Epithelial cell of prostate (primary cell): Measurements from ENCODE around the gene C19orf38.

Experiments used
- DNase-seq: peaks from one replicate; pipeline ENCODE4 v3.0.0-alpha.2; 2011; ENCODE audit warnings: low read depth, low spot score
- H3K27ac ChIP-seq: fragments of 450-650 bp; 2 replicates; pipeline ENCODE4 v1.5.1; 2017; ENCODE audit warnings: mild to moderate bottlenecking

Gene C19orf38, protein sequence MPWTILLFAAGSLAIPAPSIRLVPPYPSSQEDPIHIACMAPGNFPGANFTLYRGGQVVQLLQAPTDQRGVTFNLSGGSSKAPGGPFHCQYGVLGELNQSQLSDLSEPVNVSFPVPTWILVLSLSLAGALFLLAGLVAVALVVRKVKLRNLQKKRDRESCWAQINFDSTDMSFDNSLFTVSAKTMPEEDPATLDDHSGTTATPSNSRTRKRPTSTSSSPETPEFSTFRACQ

DNA sequence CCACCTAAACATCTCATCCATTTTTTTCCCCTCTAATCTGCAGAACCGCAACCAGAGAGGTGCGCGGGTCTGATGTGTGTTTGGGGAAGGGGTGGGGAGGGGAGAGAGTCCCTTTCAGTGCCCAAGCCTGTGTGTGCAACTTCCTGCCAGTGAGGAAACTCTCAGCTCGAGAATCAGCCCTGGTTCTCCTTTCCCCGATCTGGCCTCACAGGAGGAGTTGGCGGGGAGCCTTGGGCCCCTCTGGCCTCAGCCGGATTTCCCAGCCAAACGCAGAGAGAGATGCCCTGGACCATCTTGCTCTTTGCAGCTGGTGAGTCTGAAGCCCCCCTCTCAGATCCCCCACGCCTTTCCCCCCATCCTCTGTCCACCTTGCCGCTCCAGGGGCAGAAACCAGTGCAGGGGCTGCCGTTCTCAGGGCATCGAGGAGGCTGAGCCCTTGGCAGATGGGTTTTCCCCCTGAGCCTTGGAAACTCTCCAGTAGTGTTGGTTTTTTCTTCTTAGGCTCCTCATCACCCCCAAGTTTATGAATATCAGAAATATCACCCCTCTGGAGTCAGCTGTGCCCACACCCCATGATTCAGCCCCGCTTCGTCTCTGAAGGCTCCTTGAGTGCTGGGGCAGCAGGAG lies at the start of gene C19orf38:
TSS of gene C19orf38 (plus strand) at position 186 of the 627 bp plus-strand sequence. CDS start at position 280, 94 bp downstream.
- DNase-seq: no peak
- H3K27ac ChIP-seq: no peak within 1 kb of the TSS

DNA sequence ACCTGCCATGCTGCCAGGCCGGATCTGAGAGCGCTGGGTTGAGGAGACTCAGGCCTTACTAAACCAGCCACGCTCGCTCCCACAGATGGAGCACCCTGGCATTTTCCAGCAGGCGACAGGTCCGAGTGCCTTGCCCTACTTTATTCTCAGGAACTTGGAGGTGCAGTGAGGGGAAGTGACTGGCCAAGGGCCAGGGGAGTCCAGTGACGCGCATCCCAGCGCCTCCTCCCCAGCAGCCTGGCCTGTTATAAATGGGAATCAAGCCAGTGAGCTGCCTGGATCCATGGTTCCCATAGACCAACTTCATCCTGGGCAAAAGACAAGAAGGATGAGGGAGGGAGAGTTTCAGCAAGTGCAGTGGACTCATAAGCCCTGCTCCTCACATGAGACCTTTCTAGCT lies 47.7 kb upstream of the C19orf38 start:
- DNase-seq: no peak
- H3K27ac ChIP-seq: no peak overlapping the region

DNA sequence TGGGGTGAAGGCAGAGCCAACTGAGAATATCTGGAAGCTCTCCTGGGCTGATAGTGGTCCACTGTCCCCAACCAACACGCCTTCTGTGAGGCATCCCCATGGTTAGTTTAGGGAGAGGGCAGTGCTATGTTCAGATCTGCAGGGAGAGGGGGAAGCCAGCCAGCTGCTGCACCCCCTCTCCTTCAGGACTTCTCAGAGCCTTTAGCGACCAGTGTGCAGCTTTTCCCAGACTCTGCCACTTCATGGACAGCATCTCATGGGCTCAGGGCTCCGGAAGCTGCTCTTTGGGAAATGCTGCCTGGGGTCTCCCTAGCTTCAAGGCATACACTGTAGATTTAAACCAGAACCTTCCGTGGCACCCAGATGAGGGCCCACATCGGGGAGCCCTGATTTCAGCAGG lies 45.7 kb upstream of the C19orf38 start:
- no peak overlapping the region for H3K27ac ChIP-seq
- DNase-seq: no peak

DNA sequence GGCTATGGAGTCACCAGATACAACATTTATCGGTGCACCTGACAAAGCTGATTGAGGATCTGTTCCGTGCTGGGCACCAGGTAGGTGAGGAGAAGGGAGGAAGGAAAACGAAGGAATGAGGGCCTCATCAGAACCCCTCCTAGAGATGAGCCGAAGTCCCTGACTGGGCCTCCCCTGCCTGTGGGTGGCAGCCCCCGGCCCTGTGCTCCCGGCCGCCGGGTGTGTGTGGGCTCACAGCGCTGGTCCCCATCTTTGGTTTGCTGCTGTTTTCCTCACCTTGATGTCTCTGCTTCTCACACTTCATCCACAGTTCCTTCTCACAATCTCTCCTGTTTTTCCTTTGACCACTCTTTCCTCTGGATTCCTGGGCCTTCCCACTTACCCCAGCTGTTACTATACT lies 45.0 kb upstream of the C19orf38 start:
- H3K27ac ChIP-seq: no peak overlapping the region
- DNase-seq: no peak

DNA sequence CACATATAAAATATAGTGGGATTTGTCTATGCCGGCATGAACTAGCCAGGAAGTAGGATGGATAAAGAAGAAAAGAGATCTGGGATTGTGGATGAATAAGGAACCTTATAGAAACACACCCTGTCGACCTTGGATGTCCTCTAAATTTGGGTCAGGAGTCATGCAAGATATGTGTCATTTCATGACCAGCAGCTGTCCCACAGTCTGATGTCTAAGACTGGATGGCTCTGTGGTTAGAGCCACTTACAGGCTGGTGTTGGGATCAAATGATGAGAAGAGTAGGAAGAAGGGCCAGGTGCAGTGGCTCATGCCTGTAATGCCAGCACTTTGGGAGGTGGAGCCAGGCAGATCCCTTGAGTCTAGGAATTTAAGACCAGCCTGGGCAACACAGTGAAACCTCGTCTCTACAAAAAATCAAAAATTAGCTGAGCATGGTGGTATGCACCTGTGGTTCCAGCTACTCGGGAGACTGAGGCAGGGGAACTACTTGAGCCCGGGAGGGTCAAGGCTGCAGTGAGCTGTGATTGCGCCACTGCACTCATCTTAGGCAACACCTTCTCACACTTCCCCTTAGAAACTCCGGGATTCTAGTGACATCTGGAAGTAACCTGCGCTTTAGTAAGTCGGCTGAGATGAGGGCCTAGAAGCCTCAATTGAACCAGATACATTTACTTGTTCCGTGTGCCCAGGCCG lies 43.0 kb upstream of the C19orf38 start:
- DNase-seq: no peak
- H3K27ac ChIP-seq: no peak overlapping the region

DNA sequence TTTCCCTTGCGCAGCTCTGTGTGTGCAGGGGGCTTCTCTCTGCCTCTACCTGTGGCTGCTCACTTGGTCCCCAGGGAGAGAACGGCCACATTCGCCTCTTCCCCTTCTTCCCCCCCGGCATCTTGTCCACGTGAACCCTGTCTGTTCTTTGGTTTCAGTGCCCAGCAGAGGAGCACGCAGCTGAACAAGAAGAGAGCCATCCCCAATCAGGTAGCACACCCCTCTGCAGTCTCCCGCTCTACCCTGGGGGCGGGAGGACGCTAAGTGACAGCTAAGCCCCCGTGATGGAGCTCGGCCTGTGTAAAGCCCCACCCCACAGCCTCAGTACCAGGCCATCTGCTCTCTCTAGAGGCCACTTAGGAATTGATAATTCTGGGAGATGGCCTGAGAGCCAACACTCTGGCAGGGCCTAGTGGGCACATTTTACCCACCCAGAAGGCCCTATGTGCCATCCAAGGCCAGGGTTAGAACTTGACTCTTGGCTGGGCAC lies 42.4 kb upstream of the C19orf38 start:
- no peak overlapping the region for H3K27ac ChIP-seq
- DNase-seq: no peak

DNA sequence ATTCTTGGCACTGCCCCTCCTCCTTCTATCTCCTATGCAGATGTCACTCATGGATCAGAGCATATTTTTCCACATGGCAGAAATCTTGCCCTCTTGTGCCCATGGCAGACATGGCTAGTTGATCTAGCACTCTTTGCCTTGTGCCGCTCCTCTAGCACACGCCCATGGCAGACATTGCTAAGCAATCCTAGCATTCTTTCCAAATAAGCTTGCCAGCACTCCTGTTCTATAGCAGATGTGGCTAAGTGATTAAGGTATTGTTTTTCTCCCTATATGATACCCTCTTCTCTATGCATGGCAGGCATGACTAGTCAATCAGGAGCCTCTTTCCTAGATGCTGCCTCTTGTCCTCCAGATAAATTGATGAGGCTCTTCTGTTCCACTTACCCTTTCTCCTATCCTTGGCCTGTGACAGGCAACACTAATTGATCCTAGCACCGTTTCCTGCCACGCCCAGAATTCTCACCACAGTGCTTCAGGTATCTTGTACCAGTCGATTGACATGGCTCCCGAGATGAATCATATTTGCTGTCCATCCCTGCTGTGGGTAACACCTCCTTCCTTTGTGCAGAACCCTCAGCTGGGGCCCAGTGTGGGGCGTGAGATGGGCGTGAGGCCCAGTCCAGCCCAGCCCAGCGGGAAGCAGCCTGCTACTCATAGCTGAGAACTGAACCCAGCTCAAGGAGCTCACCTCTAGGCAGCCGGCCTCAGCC lies 39.1 kb upstream of the C19orf38 start:
- peak overlapping the region; percentile 86 for H3K27ac ChIP-seq
- peak; percentile 51 for DNase-seq

DNA sequence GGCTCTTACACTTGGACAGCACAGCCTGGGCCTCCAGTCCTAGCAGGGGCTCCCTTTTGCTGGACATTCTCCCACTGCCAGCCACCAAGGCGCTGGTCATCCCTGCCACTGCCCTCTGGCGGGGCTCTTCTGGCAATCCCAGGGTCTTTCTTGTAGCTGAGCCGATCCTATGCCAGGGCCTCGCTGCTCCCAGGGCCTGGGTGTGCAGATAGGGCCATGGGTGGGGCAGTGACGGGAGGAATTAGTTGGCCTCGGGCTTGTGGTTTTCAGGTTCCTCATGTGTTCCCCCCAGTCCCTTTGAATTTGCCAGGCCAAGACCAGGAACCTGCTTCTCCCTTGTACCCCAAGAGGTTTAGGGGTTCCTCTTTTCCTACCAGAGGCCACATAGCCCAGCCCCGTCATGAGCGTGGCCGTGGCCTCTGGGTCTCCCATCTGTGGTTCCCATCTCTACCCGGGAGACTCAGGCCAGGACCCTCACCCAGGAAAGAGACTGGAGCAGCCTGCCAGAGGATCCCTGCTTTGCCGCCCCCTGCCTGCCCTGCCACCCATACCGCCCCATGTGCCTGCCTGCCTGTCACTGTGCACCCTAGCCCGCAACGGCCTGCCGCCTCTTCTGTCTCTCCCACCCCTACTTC lies 38.4 kb upstream of the C19orf38 start:
- no peak for DNase-seq
- H3K27ac ChIP-seq: peak overlapping the region; percentile 86

DNA sequence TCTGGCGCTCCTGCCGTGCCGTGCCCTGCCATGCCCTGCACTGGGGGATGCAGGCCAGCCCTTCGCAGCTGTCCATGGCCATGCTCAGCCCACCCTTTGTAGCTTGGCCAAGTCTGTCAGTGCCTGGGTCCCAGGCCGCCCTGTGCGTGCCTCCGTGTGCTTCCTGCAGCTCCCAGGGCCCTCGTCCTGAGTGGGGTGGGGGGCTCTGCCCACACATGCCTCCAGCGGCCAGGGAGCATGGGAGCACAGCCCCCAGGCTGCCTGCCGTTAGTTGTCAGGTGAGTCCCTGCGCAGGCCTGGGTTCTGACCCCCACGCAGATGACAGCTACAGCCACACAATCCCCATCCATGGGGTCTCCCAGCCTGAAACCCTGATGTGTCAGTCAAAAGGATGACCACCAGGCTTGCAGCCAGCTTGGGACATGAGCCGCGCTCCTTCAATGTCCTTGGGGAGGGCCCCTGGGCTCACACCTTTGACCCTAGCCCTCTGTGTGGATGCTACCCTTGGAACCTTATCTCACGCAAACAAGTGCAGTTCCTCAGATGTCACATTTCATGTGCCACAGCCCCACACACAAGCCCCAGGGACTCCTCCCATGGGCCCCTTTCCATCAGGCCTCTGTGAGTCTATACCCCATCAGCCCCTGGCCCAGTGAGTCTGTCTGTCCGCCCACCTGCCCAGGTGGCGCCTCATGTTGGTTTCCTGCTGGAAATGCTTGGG lies 36.7 kb upstream of the C19orf38 start:
- DNase-seq: no peak
- no peak overlapping the region for H3K27ac ChIP-seq

DNA sequence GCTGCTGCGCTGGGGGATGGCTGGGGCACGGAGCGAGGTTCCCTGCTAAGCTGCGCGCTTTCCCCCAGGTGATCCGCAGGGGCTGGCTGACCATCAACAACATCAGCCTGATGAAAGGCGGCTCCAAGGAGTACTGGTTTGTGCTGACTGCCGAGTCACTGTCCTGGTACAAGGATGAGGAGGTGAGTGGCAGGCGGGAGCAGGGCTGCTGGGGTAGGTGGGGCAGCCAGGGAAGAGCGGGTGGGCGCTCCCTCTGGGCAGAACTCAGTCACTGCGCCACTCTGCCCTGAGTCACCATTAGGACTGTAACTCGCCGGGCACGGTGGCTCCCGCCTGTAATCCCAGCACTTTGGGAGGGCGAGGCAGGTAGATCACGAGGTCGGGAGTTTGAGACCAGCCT lies 36.0 kb upstream of the C19orf38 start:
- DNase-seq: no peak
- H3K27ac ChIP-seq: no peak overlapping the region

DNA sequence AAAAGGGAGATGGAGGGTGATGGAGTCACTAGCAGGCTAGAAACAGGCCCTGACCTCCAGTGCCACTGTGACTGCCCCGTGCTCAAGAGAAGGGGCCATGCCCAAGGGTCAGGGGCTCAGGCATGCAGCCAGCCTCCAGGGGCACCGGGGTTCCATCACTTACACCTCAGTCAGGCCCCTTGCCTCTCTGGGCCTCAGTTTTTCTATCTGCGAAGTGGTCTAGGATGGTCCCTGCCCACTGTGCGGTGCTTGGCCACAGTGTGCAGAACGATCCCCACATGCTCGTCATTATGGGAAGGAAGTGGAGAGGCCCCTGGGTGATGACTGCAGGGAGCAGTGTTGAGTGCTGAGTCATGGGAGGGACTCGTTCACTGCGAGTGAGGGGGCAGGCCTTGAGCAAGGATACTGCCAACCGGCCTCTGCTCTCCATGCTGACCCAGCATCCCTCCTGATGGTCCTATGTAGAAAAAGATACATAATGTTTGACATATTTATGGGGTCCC lies 35.3 kb upstream of the C19orf38 start:
- DNase-seq: no peak
- peak overlapping the region; percentile 17 for H3K27ac ChIP-seq

DNA sequence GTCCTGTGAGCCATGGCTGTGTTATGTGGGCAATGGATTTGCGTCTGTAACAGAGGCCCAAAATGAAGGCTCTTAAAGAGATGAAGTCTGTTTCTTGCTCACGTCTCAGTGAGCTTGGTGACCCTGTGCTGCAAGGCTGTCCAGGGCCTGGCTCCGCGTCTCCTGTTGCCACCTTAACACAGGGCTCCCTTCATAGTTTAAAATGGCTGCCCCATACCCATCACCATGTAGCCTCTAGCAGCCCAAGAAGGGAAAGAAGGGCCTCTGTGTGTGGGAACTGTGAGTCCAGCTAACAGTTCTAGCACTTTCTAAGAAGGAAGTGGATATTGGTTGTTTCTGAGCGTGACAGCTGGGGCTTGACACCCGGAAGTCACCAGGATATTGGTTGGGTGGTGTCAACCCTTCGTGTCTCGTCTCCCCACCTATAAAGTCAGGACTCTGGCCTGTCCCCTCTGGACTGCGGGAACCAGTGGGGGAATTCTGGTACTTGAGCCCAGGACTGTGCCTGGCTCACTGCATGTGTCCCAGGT lies 33.1 kb upstream of the C19orf38 start:
- H3K27ac ChIP-seq: no peak overlapping the region
- no peak for DNase-seq

DNA sequence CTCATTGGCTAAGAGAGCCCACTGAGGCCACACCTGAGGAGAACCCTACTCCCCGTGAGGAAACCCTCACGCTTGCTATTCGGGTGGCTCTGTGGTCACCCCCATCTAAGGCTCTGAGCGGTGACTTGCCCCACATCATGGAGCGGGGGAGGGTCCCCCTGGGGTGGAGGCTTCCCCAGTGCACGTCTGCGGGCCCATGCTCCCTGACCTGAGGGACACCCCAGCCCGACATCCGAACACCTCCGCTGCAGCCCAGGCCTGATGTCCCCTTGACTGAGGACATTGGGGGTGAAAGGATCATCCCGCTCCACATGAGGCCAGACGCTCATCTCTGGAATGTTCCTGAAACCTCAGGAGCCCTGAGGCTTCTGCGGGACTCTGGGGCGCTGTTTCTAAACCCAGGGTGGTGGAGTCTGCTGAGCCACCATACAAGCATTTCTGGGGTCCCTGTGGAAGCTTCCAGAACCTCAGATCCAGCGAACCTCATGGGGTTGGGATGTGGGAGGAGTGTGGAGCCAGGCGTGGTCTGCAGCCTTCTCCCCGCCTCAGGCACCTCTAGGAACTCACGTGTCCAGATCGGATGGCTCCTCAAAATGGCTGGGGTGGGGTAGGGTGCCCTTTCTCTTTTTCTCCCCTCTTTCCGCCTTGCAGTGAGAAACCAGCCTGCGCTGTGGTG lies 32.1 kb upstream of the C19orf38 start:
- no peak for DNase-seq
- H3K27ac ChIP-seq: no peak overlapping the region

DNA sequence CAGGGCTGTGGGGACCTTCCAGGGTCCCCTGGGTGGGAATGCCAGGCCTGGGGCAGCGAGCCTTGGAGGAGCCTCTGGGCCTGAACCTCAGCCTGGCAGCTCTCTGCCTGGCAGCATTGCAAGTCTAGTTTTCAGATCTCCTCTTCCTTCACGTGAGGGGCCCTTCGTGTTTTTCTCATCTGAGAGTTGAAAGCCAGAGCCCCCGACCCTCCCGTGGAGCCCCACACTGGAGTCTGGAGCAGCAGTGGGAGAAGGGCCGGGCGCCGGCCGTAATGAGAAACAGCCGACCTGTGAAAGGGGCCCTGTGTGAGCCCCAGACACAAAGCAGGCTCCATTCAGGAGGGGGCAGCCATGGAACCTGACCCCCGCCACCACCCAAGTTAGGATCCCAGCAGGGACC lies 31.5 kb upstream of the C19orf38 start:
- no peak overlapping the region for H3K27ac ChIP-seq
- no peak for DNase-seq

DNA sequence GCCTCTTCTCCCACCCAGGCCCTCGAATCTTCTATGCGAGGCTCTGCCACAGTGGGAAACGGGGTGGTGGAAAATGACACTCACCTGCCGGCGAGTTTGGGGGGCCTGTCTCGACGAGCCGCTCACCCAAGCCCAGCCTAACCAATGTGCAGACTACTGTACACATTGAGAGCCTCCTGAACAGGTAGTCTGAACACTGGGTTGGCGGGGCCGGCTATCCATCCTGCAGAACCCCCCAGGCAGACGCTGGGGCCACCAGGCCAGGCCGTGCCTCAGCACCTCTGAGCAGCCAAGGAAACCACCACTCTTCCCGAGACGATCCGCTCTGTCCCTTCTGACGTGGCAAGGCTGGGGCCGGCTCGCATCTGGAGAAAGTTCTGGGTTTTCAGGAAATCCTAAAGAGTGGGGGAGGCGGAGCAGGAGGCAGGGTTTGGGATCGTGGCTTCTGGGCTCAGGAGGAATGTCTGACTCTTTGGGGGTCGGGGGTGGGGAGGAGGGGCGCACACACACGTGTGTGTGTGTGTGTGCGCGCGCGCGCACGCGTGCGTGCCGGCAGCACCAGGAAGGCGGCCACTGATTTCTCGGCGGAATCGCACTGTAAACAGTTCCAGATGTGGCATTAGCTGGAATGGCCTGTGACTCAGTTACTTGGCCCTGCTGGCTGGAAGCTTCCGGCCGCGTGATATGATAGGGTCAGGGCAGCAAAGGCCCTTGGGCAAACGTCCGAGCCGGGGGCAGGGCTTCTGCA lies 30.8 kb upstream of the C19orf38 start:
- no peak for DNase-seq
- H3K27ac ChIP-seq: no peak overlapping the region

DNA sequence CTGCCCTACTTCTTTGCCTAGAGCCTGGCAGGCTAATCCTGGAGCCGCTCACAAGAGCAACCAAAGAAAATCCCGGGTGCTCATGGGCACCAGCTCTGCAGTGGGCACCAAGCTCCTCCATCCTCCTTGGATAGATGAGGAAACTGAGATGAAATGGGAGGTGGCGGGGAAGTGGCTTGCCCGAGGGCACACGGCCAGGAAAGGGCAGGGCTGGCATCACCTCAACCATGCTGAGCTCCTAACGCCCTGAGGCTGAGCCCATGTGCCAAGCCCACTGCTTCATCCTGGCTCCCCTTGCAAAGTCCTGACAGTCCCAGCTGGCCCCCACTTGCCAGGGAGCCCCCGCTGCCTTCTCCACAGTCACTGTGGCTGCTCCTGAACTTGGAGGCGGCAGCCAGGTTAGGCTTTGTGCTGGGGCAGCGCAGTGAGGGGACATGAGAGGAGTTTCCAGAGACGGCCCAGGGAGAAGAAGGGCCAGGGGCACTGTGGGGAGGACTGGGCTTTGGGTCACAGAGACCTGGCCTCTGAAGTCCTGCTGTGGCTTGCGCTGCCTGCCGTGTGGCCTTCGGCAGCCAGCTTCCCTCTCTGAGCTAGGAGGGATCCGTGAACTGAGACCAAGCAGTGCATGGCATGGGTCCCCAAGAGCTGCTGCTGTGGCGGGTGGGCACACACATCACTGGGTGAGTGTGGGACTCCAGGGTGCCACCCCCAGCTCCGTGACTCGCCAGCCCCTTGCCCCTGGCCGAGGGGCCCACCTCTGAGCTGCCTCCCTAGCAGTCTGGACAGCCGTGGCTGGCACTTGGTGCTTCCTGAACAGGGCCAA lies 29.7 kb upstream of the C19orf38 start:
- no peak overlapping the region for H3K27ac ChIP-seq
- no peak for DNase-seq
